ENCODE results near the gene CTDNEP1. TPM values are rescaled to one million over a fixed set of nuclear protein-coding genes. Genes with fewer than 3 reads are reported as not detected.

CTDNEP1 gene
- total and polyA plus RNA-seq, 4 donors = 44.4 to 181 (median 113) TPM

- peaks cover 48% of the 10 kb centered on the region for H3K27me3 ChIP-seq (ENCODE audit: control insufficient read depth, insufficient read depth, low read length)
- no peak overlapping the region for H3K27ac ChIP-seq (ENCODE audit: low read depth, low read length)
- H3K4me1 ChIP-seq (ENCODE audit: control insufficient read depth, insufficient read depth, low read length) = peaks cover 24% of the 10 kb centered on the region
- no peaks in the 10 kb centered on the region for H3K9me3 ChIP-seq (ENCODE audit: control insufficient read depth, insufficient read depth, low read length)
- no peak for DNase-seq (ENCODE audit: low read depth in 4 of 6, low spot score in 6 of 6)
- 6% methylated on average over 54 of the region's 54 CpGs for WGBS (ENCODE audit: insufficient coverage)
- H3K4me3 ChIP-seq (ENCODE audit: low read depth, low read length) = peak overlapping the region; percentile 9
- peaks cover 43% of the 10 kb centered on the region for H3K36me3 ChIP-seq (ENCODE audit: control insufficient read depth, insufficient read depth, low read length)
Measured at GRCh38 chr17:7260651-7261378, 9.3 kb upstream of the CTDNEP1 start.

DNA sequence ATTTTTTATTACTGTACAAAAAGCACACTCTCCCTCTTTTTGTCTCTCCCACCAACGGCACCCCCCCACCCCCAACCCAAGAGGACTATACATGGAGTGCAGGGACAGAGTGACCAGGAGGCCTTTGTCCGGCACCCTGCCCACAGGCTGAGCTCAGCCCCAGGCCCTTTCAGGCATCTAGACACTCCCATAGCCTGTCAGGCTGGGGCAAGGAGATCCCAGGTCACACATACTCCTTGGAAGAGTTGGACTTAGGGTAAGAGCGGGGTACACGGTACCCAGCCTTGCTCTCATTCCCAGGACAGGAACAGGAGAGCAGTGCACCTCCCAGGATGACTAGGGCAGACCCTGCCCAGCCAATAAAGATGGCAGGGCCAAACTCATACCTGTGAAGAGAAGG lies 8.6 kb upstream of the CTDNEP1 start:
- peaks cover 24% of the 10 kb centered on the region for H3K4me1 ChIP-seq (ENCODE audit: control insufficient read depth, insufficient read depth, low read length)
- DNase-seq (ENCODE audit: low read depth in 4 of 6, low spot score in 6 of 6) = no peak
- H3K9me3 ChIP-seq (ENCODE audit: control insufficient read depth, insufficient read depth, low read length) = no peaks in the 10 kb centered on the region
- WGBS (ENCODE audit: insufficient coverage) = 100% methylated on average over 3 of the region's 4 CpGs
- H3K27ac ChIP-seq (ENCODE audit: low read depth, low read length) = no peak overlapping the region
- H3K4me3 ChIP-seq (ENCODE audit: low read depth, low read length) = no peak overlapping the region
- peaks cover 47% of the 10 kb centered on the region for H3K27me3 ChIP-seq (ENCODE audit: control insufficient read depth, insufficient read depth, low read length)
- H3K36me3 ChIP-seq (ENCODE audit: control insufficient read depth, insufficient read depth, low read length) = peaks cover 49% of the 10 kb centered on the region

DNA sequence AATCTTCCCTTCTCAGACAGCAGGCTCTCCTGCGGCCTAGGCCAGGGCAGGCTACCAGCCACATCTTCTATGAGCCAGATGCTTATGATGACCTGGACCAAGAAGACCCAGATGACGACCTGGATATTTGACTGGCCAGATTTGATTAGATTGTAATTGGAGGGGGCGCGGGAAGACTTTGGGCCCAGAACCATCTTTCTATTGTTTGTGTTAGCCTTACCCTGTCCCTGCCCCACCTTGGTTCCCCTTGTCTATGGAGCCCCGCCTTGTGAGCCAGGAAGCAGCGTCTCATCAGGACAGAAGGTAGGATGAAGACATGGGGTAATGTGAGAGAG lies 8.0 kb upstream of the CTDNEP1 start:
- Histone ChIP-seq H3K4me1 (ENCODE audit: control insufficient read depth, insufficient read depth, low read length) (peaks cover 24% of the 10 kb centered on the region), H3K36me3 (ENCODE audit: control insufficient read depth, insufficient read depth, low read length) (peaks cover 55% of the 10 kb centered on the region), H3K4me3 (ENCODE audit: low read depth, low read length) (no peak overlapping the region), H3K9me3 (ENCODE audit: control insufficient read depth, insufficient read depth, low read length) (no peaks in the 10 kb centered on the region), H3K27ac (ENCODE audit: low read depth, low read length) (no peak overlapping the region), H3K27me3 (ENCODE audit: control insufficient read depth, insufficient read depth, low read length) (peaks cover 45% of the 10 kb centered on the region)
- whole genome bisulfite sequencing (ENCODE audit: insufficient coverage) = 88% methylated on average over 1 of the region's 6 CpGs
- no peak for DNase-seq (ENCODE audit: low read depth in 4 of 6, low spot score in 6 of 6)

- no peak for DNase-seq (ENCODE audit: low read depth in 4 of 6, low spot score in 6 of 6)
- H3K27me3 ChIP-seq (ENCODE audit: control insufficient read depth, insufficient read depth, low read length) = peaks cover 40% of the 10 kb centered on the region
- H3K4me3 ChIP-seq (ENCODE audit: low read depth, low read length) = no peak overlapping the region
- no peak overlapping the region for H3K27ac ChIP-seq (ENCODE audit: low read depth, low read length)
- peaks cover 57% of the 10 kb centered on the region for H3K36me3 ChIP-seq (ENCODE audit: control insufficient read depth, insufficient read depth, low read length)
- WGBS (ENCODE audit: insufficient coverage) = 91% methylated on average over 6 of the region's 7 CpGs
- H3K9me3 ChIP-seq (ENCODE audit: control insufficient read depth, insufficient read depth, low read length) = no peaks in the 10 kb centered on the region
- peaks cover 24% of the 10 kb centered on the region for H3K4me1 ChIP-seq (ENCODE audit: control insufficient read depth, insufficient read depth, low read length)
Measured at GRCh38 chr17:7258731-7259554, 7.4 kb upstream of the CTDNEP1 start.

GRCh38 chr17:7256766-7257456 lies 5.4 kb upstream of the CTDNEP1 start:
- no peak for DNase-seq (ENCODE audit: low read depth in 4 of 6, low spot score in 6 of 6)
- Histone ChIP-seq H3K27ac (ENCODE audit: low read depth, low read length) (no peak overlapping the region), H3K4me1 (ENCODE audit: control insufficient read depth, insufficient read depth, low read length) (peaks cover 19% of the 10 kb centered on the region), H3K9me3 (ENCODE audit: control insufficient read depth, insufficient read depth, low read length) (no peaks in the 10 kb centered on the region), H3K36me3 (ENCODE audit: control insufficient read depth, insufficient read depth, low read length) (peaks cover 57% of the 10 kb centered on the region), H3K27me3 (ENCODE audit: control insufficient read depth, insufficient read depth, low read length) (peaks cover 20% of the 10 kb centered on the region), H3K4me3 (ENCODE audit: low read depth, low read length) (no peak overlapping the region)
- WGBS (ENCODE audit: insufficient coverage) = 94% methylated on average over 7 of the region's 8 CpGs

DNA sequence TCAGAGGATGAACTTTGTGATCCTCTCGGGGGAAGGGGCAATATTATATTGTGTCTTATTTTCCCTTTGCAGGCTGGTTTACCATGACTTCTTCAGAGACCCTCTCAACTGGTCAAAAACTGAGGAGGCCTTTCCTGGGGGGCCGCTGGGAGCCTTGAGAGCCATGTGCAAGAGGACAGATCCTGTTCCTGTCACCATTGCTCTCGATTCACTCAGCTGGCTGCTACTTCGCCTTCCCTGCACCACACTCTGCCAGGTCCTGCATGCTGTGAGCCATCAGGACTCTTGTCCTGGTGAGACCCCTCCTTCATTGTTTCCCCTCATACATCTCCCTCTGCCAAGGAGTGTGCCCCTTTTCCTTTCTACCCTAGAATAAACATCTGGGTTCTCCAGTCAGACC lies 3.0 kb upstream of the CTDNEP1 start:
- Histone ChIP-seq H3K36me3 (ENCODE audit: control insufficient read depth, insufficient read depth, low read length) (peaks cover 51% of the 10 kb centered on the region), H3K27ac (ENCODE audit: low read depth, low read length) (no peak overlapping the region), H3K9me3 (ENCODE audit: control insufficient read depth, insufficient read depth, low read length) (no peaks in the 10 kb centered on the region), H3K4me3 (ENCODE audit: low read depth, low read length) (no peak overlapping the region), H3K4me1 (ENCODE audit: control insufficient read depth, insufficient read depth, low read length) (peaks cover 21% of the 10 kb centered on the region), H3K27me3 (ENCODE audit: control insufficient read depth, insufficient read depth, low read length) (no peaks in the 10 kb centered on the region)
- 88% methylated on average over 4 of the region's 4 CpGs for WGBS (ENCODE audit: insufficient coverage)
- DNase-seq (ENCODE audit: low read depth in 4 of 6, low spot score in 6 of 6) = no peak

- H3K4me3 ChIP-seq (ENCODE audit: low read depth, low read length) = peak overlapping the region; percentile 98
- peaks cover 31% of the 10 kb centered on the region for H3K4me1 ChIP-seq (ENCODE audit: control insufficient read depth, insufficient read depth, low read length)
- 83% methylated on average over 3 of the region's 5 CpGs for WGBS (ENCODE audit: insufficient coverage)
- no peaks in the 10 kb centered on the region for H3K9me3 ChIP-seq (ENCODE audit: control insufficient read depth, insufficient read depth, low read length)
- peaks cover 37% of the 10 kb centered on the region for H3K36me3 ChIP-seq (ENCODE audit: control insufficient read depth, insufficient read depth, low read length)
- no peaks in the 10 kb centered on the region for H3K27me3 ChIP-seq (ENCODE audit: control insufficient read depth, insufficient read depth, low read length)
- DNase-seq (ENCODE audit: low read depth in 4 of 6, low spot score in 6 of 6) = no peak
- H3K27ac ChIP-seq (ENCODE audit: low read depth, low read length) = peak overlapping the region; percentile 100
Measured at GRCh38 chr17:7253082-7253481, 1.5 kb upstream of the CTDNEP1 start.

DNA sequence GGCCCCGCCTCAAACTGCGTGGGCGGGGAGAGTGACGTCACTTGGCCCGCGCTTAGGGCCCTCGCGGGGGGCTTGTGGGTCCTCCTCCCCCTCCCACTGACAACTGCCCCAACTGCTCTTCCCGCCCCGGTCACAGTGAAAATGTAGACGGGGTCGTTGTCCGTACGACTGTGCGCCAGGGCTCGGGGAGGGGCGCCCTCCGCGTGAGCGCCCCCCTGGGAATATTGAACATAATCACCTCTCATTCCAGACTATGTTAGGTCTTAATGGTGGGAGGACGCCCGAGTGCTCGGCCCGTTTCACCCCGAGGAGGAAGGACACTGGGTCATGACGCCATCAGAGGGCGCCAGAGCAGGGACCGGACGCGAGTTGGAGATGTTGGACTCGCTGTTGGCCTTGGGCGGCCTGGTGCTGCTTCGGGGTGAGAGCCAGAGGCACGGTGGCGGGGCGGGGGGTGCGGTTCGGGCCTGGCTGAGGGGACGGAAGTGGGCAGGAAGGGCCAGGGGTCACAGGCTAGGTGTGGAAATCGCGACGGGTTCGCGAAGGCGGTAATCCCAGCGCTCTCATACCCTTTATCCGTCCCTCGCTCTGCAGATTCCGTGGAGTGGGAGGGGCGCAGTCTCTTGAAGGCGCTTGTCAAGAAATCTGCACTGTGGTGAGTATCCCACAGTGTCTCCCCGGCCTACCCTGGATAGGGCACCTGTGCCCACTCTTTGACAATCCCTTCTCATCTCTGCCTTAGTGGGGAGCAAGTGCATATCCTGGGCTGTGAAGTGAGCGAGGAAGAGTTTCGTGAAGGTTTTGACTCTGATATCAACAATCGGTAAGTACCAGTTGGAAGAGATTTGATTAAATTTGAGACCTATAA lies 876 bp upstream of the CTDNEP1 start, which contains the start of gene ELP5:
Gene ELP5 (plus strand): TSS at position 40 of the 868 bp plus-strand sequence. CDS start 336 bp downstream, at position 376.
- peak within 1 kb of the TSS; percentile 98 for H3K4me3 ChIP-seq (ENCODE audit: low read depth, low read length)
- peaks cover 31% of the 10 kb centered on the region for H3K4me1 ChIP-seq (ENCODE audit: control insufficient read depth, insufficient read depth, low read length)
- 0% methylated on average over 40 of the region's 55 CpGs for WGBS (ENCODE audit: insufficient coverage)
- peak in 5 of 6 donors; percentile 84 to 97 (median 89) for DNase-seq (ENCODE audit: low read depth in 4 of 6, low spot score in 6 of 6)
- H3K27me3 ChIP-seq (ENCODE audit: control insufficient read depth, insufficient read depth, low read length) = no peaks in the 10 kb centered on the region
- peak within 1 kb of the TSS; percentile 100 for H3K27ac ChIP-seq (ENCODE audit: low read depth, low read length)
- H3K36me3 ChIP-seq (ENCODE audit: control insufficient read depth, insufficient read depth, low read length) = peaks cover 30% of the 10 kb centered on the region
- H3K9me3 ChIP-seq (ENCODE audit: control insufficient read depth, insufficient read depth, low read length) = no peaks in the 10 kb centered on the region

Data from spinal cord (tissue), 10 donors.